ENCODE measurements around the gene RHOA. TPM values are rescaled to one million over a fixed set of nuclear protein-coding genes. Genes with fewer than 3 reads are reported as not detected.

Gene RHOA
- total RNA-seq, 1 experiment from 2014 or later, result 278 TPM

DNA sequence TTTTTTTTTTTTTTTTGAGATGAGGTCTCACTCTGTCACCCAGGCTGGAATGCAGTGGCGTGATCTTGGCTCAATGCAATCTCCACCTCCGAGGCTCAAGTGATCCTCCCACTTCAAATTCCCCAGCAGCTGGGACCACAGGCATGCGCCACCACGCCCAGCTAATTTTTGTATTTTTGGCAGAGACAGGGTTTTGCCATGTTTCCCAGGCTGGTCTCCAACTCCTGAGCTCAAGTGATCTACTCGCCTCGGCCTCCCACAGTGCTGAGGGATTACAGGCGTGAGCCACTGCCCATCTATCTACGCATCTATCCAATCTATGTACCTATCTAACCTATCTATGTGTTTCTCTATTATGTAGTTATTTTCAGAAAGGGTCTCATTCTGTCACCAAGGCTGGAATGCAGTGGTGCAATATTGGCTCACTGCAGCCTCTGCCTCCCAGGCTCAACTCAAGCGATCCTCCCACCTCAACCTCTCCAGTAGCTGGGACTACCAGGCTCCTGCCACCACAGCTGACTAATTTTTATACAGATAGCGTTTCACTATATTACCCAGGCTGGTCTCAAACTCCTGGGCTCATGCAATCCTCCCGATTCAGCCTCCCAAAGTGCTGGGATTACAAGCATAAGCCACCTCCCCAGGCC lies 33.4 kb downstream of the RHOA start:
- Histone ChIP-seq H3K9me3 (ENCODE audit: low read length) (no peaks in the 10 kb centered on the region), H3K4me3 (ENCODE audit: low read length) (no peak overlapping the region), H3K4me2 (ENCODE audit: low read length) (peak overlapping the region; percentile 41; the same call in 1 of the 2 replicates)

GRCh38 chr3:49377483-49377882 lies 34.3 kb downstream of the RHOA start:
- H3K9me2 ChIP-seq (replicated peaks; ENCODE audit: low read length), result no peaks in the 10 kb centered on the region
- peaks cover 8% of the 10 kb centered on the region for H3F3A ChIP-seq (ENCODE audit: low read length, unreplicated experiment)
- H4K20me1 ChIP-seq (ENCODE audit: low read length), result peaks cover 32% of the 10 kb centered on the region
- peaks cover 87% of the 10 kb centered on the region for H3K79me2 ChIP-seq (ENCODE audit: low read length)
- no peaks in the 10 kb centered on the region for H3K27me3 ChIP-seq (ENCODE audit: low read length)
- peaks cover 6% of the 10 kb centered on the region for H3K4me1 ChIP-seq (ENCODE audit: insufficient read depth, low read length)
- TF ChIP-seq, protein P1, sequence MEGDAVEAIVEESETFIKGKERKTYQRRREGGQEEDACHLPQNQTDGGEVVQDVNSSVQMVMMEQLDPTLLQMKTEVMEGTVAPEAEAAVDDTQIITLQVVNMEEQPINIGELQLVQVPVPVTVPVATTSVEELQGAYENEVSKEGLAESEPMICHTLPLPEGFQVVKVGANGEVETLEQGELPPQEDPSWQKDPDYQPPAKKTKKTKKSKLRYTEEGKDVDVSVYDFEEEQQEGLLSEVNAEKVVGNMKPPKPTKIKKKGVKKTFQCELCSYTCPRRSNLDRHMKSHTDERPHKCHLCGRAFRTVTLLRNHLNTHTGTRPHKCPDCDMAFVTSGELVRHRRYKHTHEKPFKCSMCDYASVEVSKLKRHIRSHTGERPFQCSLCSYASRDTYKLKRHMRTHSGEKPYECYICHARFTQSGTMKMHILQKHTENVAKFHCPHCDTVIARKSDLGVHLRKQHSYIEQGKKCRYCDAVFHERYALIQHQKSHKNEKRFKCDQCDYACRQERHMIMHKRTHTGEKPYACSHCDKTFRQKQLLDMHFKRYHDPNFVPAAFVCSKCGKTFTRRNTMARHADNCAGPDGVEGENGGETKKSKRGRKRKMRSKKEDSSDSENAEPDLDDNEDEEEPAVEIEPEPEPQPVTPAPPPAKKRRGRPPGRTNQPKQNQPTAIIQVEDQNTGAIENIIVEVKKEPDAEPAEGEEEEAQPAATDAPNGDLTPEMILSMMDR (conservative IDR thresholded peaks at IDR 0.05; ENCODE audit: low read depth, low read length), result no peak
- no peak for TF ChIP-seq EZH2phosphoT487 (IDR thresholded peaks at IDR 0.05; ENCODE audit: borderline replicate concordance, low read length)
- TF ChIP-seq EZH2 (IDR thresholded peaks at IDR 0.05; ENCODE audit: low read length, unreplicated experiment), result no peak
- peak; percentile 56 for DNase-seq
- no peak overlapping the region for H3K4me3 ChIP-seq (ENCODE audit: low read length)
- no peak overlapping the region for H2AFZ ChIP-seq (ENCODE audit: low read length)
- H3K27ac ChIP-seq (ENCODE audit: low read length), result 0 out of 2 replicates have a peak overlapping the region, but pooled peaks have one; percentile 17
- intact Hi-C loops (cut with micrococcal nuclease), result no loop called here
- no peak overlapping the region for H3K9ac ChIP-seq (ENCODE audit: low read length)
- peaks cover 20% of the 10 kb centered on the region for H3K36me3 ChIP-seq (ENCODE audit: low read depth, low read length)
- ATAC-seq, result peak; percentile 39; the same call in 1 of the 2 replicates
- ChIA-PET CTCF (no interaction called here), POLR2A (ENCODE audit: unreplicated experiment) (no interaction called here)
- no peak overlapping the region for H3K4me2 ChIP-seq (ENCODE audit: low read length)
- no peaks in the 10 kb centered on the region for H3K9me3 ChIP-seq (ENCODE audit: low read length)
- no TSS peak for BruUV-seq (replicated peaks)

More for the DNA sequence above, 33.4 kb downstream of the RHOA start:
- Histone ChIP-seq H3K27me3 (ENCODE audit: low read length) (no peaks in the 10 kb centered on the region), H3K9ac (ENCODE audit: low read length) (no peak overlapping the region), H3K79me2 (ENCODE audit: low read length) (peaks cover 88% of the 10 kb centered on the region), H2AFZ (ENCODE audit: low read length) (no peak overlapping the region), H3K4me1 (ENCODE audit: insufficient read depth, low read length) (peaks cover 6% of the 10 kb centered on the region), H3F3A (ENCODE audit: low read length, unreplicated experiment) (peaks cover 8% of the 10 kb centered on the region), H3K36me3 (ENCODE audit: low read depth, low read length) (peaks cover 11% of the 10 kb centered on the region), H3K9me2 (replicated peaks; ENCODE audit: low read length) (no peaks in the 10 kb centered on the region), H4K20me1 (ENCODE audit: low read length) (peaks cover 35% of the 10 kb centered on the region), H3K27ac (ENCODE audit: low read length) (0 out of 2 replicates have a peak overlapping the region, but pooled peaks have one; percentile 29)
- POLR2A ChIA-PET (ENCODE audit: unreplicated experiment), result interaction anchor here (0.6 kb wide), 1 partner anchor 33 kb away, joined by 3 read pairs; the partner anchor contains the start of gene RHOA
- DNase-seq (peak; percentile 44), ATAC-seq (peak; percentile 63)
- intact Hi-C loops (cut with micrococcal nuclease), result no loop called here
- no TSS peak for BruUV-seq (replicated peaks)
- CTCF ChIA-PET, result no interaction called here
- no peak for TF ChIP-seq EZH2phosphoT487 (IDR thresholded peaks at IDR 0.05; ENCODE audit: borderline replicate concordance, low read length)
- TF ChIP-seq, protein P1 (conservative IDR thresholded peaks at IDR 0.05; ENCODE audit: low read depth, low read length), result no peak
- no peak for TF ChIP-seq EZH2 (IDR thresholded peaks at IDR 0.05; ENCODE audit: low read length, unreplicated experiment)

DNA sequence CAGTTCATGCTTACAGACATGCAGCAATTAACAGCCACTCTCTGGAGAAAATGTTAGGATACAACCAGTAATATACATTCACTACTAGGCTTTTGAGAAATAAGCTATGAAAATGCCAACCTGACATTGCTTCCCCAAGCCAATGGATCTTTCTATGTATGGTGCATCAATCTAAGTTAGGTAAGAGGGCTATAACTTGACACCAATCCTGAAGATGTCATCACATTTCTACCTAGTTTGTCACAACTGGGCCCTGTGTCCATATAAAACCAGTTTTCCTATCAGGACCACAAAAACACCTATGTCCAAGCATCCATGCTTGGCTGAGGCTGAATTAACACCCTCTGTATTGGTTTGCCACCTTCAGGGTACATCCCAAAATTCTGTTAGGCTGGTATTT lies 39.8 kb downstream of the RHOA start:
- Histone ChIP-seq H3K9me2 (replicated peaks; ENCODE audit: low read length) (no peaks in the 10 kb centered on the region), H3K27me3 (ENCODE audit: low read length) (no peaks in the 10 kb centered on the region), H3K9ac (ENCODE audit: low read length) (no peak overlapping the region), H3K4me2 (ENCODE audit: low read length) (no peak overlapping the region), H2AFZ (ENCODE audit: low read length) (no peak overlapping the region), H3K4me3 (ENCODE audit: low read length) (no peak overlapping the region), H4K20me1 (ENCODE audit: low read length) (peaks cover 6% of the 10 kb centered on the region), H3K36me3 (ENCODE audit: low read depth, low read length) (peaks cover 38% of the 10 kb centered on the region), H3K4me1 (ENCODE audit: insufficient read depth, low read length) (no peaks in the 10 kb centered on the region), H3K79me2 (ENCODE audit: low read length) (peaks cover 64% of the 10 kb centered on the region), H3K9me3 (ENCODE audit: low read length) (no peaks in the 10 kb centered on the region), H3F3A (ENCODE audit: low read length, unreplicated experiment) (no peaks in the 10 kb centered on the region), H3K27ac (ENCODE audit: low read length) (no peak overlapping the region)
- TF ChIP-seq EZH2phosphoT487 (IDR thresholded peaks at IDR 0.05; ENCODE audit: borderline replicate concordance, low read length) (no peak), EZH2 (IDR thresholded peaks at IDR 0.05; ENCODE audit: low read length, unreplicated experiment) (no peak)
- TF ChIP-seq, protein P1 (conservative IDR thresholded peaks at IDR 0.05; ENCODE audit: low read depth, low read length), result no peak
- BruUV-seq (replicated peaks), result TSS peak; percentile 2
- ChIA-PET POLR2A (ENCODE audit: unreplicated experiment) (no interaction called here), CTCF (no interaction called here)
- no peak for ATAC-seq
- DNase-seq, result no peak
- intact Hi-C loops (cut with micrococcal nuclease), result no loop called here

Measured in PC-3 (cell line).